HEK293T (cell line): ENCODE measurements around the gene MAPK6.
A peak's percentile ranks its signal among the peaks of the same experiment; 100 is the strongest.

Experiments
- CTCF ChIA-PET: fragments of 350-600 bp; formaldehyde crosslinking; extraction: SDS; loops from one replicate; lab custom pipeline; 2021; ENCODE audit warnings: antibody characterized with exemption, inconsistent platforms; lab: Yijun Ruan, JAX
- POLR2A ChIA-PET: fragments of 350-600 bp; formaldehyde crosslinking; extraction: SDS; loops from one replicate; lab custom pipeline; 2020; ENCODE audit warnings: antibody characterized with exemption, inconsistent platforms; lab: Yijun Ruan, JAX
- DNase-seq: peaks from one replicate; pipeline ENCODE4 v3.0.0; 2012; ENCODE audit warnings: mixed read lengths; ENCODE audit errors: extremely low spot score
- ARNT ChIP-seq: fragments of 450-650 bp; IDR thresholded peaks from 2 replicates; pipeline ENCODE4 v1.6.1; 2017; ENCODE audit warnings: mild to moderate bottlenecking
- BHLHE40 ChIP-seq: fragments of 450-650 bp; IDR thresholded peaks from 2 replicates; pipeline ENCODE4 v1.6.1; 2016; ENCODE audit warnings: mild to moderate bottlenecking, moderate library complexity, borderline replicate concordance
- CTBP1 ChIP-seq: fragments of 450-650 bp; IDR thresholded peaks from 2 replicates; pipeline ENCODE4 v1.6.1; 2016; ENCODE audit warnings: borderline replicate concordance
- ELF4 ChIP-seq: fragments of 450-650 bp; IDR thresholded peaks from 2 replicates; pipeline ENCODE4 v1.6.1; 2017; ENCODE audit warnings: antibody characterized with exemption
- FOXA1 ChIP-seq: fragments of 450-650 bp; IDR thresholded peaks from 2 replicates; pipeline ENCODE4 v1.6.1; 2016; ENCODE audit warnings: mild to moderate bottlenecking
- FOXK2 ChIP-seq: fragments of 450-650 bp; IDR thresholded peaks from 2 replicates; pipeline ENCODE4 v1.6.1; 2016; ENCODE audit warnings: mild to moderate bottlenecking
- FOXM1 ChIP-seq: fragments of 450-650 bp; IDR thresholded peaks from 2 replicates; pipeline ENCODE4 v1.6.1; 2017; ENCODE audit warnings: mild to moderate bottlenecking, borderline replicate concordance
- HDGF ChIP-seq: fragments of 450-650 bp; IDR thresholded peaks from 2 replicates; pipeline ENCODE4 v1.6.1; 2017; ENCODE audit warnings: antibody characterized with exemption, borderline replicate concordance
- L3MBTL2 ChIP-seq: fragments of 450-650 bp; conservative IDR thresholded peaks from 2 replicates; pipeline ENCODE4 v1.6.1; 2016; ENCODE audit warnings: mild to moderate bottlenecking
- LEF1 ChIP-seq: fragments of 450-650 bp; IDR thresholded peaks from 2 replicates; pipeline ENCODE4 v1.6.1; 2017; ENCODE audit warnings: mild to moderate bottlenecking, borderline replicate concordance
- NFRKB ChIP-seq: fragments of 450-650 bp; IDR thresholded peaks from 2 replicates; pipeline ENCODE4 v1.6.1; 2016; ENCODE audit warnings: mild to moderate bottlenecking, moderate library complexity
- PKNOX1 ChIP-seq: fragments of 450-650 bp; IDR thresholded peaks from 2 replicates; pipeline ENCODE4 v1.6.1; 2016
- SP1 ChIP-seq: fragments of 450-650 bp; IDR thresholded peaks from 2 replicates; pipeline ENCODE4 v1.6.1; 2017
- SUZ12 ChIP-seq: fragments of 450-650 bp; IDR thresholded peaks from 2 replicates; pipeline ENCODE4 v1.6.1; 2016; ENCODE audit warnings: mild to moderate bottlenecking
- TARDBP ChIP-seq: fragments of 450-650 bp; IDR thresholded peaks from 2 replicates; pipeline ENCODE4 v1.6.1; 2016
- ZNF384 ChIP-seq: fragments of 450-650 bp; IDR thresholded peaks from 2 replicates; pipeline ENCODE4 v1.6.1; 2016

Gene MAPK6

GRCh38 chr15:51973220-51973619 lies 45.8 kb upstream of the MAPK6 start:
- TF ChIP-seq BHLHE40 (no peak), L3MBTL2 (no peak), HDGF (no peak), PKNOX1 (no peak), FOXK2 (no peak), SUZ12 (no peak), ARNT (no peak), NFRKB (no peak), FOXA1 (no peak)
- ChIA-PET CTCF (interaction anchor here (0.8 kb wide), 1 partner anchor 67 kb away, joined by 4 read pairs; no protein-coding TSS in a partner anchor), POLR2A (no interaction called here)
- DNase-seq = no peak

GRCh38 chr15:51973775-51974174 lies 45.2 kb upstream of the MAPK6 start:
- TF ChIP-seq FOXK2 = no peak
- TF ChIP-seq PKNOX1 = no peak
- no peak for TF ChIP-seq ELF4
- TF ChIP-seq FOXM1 = no peak
- no peak for TF ChIP-seq BHLHE40
- no peak for TF ChIP-seq ARNT
- TF ChIP-seq NFRKB = no peak
- no peak for TF ChIP-seq SUZ12
- TF ChIP-seq SP1 = no peak
- TF ChIP-seq TARDBP = no peak
- no peak for TF ChIP-seq HDGF
- no peak for TF ChIP-seq LEF1
- TF ChIP-seq ZNF384 = no peak
- no peak for TF ChIP-seq FOXA1
- TF ChIP-seq L3MBTL2 = no peak
- ChIA-PET POLR2A (no interaction called here), CTCF (no interaction called here)
- no peak for DNase-seq

GRCh38 chr15:51982013-51982769 lies 36.8 kb upstream of the MAPK6 start:
- CTCF ChIA-PET = no interaction called here
- TF ChIP-seq FOXM1 = no peak
- TF ChIP-seq NFRKB = no peak
- TF ChIP-seq SP1 = no peak
- no peak for TF ChIP-seq ZNF384
- POLR2A ChIA-PET = interaction anchor here (1.8 kb wide), 1 partner anchor 10 kb away, joined by 18 read pairs; the partner anchor contains the start of gene LEO1
- peak; percentile 16 for DNase-seq

GRCh38 chr15:51982770-51983103 lies 36.3 kb upstream of the MAPK6 start:
- TF ChIP-seq LEF1 = no peak
- TF ChIP-seq BHLHE40 = no peak
- no peak for TF ChIP-seq CTBP1
- no peak for TF ChIP-seq FOXA1
- no peak for TF ChIP-seq FOXK2
- no peak for TF ChIP-seq SUZ12
- TF ChIP-seq NFRKB = no peak
- no peak for TF ChIP-seq ZNF384
- no peak for TF ChIP-seq L3MBTL2
- TF ChIP-seq ARNT = no peak
- no peak for TF ChIP-seq FOXM1
- no peak for DNase-seq
- ChIA-PET POLR2A (no interaction called here), CTCF (no interaction called here)

- CTCF ChIA-PET = no interaction called here
- no peak for DNase-seq
- TF ChIP-seq HDGF = no peak
- no peak for TF ChIP-seq ZNF384
- TF ChIP-seq NFRKB = no peak
- no peak for TF ChIP-seq FOXA1
- no peak for TF ChIP-seq TARDBP
- no peak for TF ChIP-seq ARNT
- TF ChIP-seq ELF4 = no peak
- TF ChIP-seq BHLHE40 = no peak
- no peak for TF ChIP-seq L3MBTL2
- no peak for TF ChIP-seq FOXK2
- TF ChIP-seq SUZ12 = no peak
- TF ChIP-seq LEF1 = no peak
- no peak for TF ChIP-seq PKNOX1
- TF ChIP-seq FOXM1 = no peak
- TF ChIP-seq CTBP1 = no peak
- TF ChIP-seq SP1 = no peak
- POLR2A ChIA-PET = no interaction called here
Observed at GRCh38 chr15:51991141-51991540, 27.9 kb upstream of the MAPK6 start.

GRCh38 chr15:51992953-51993352 lies 26.1 kb upstream of the MAPK6 start:
- ChIA-PET POLR2A (no interaction called here), CTCF (no interaction called here)
- no peak for DNase-seq
- no peak for TF ChIP-seq PKNOX1
- no peak for TF ChIP-seq L3MBTL2
- no peak for TF ChIP-seq HDGF
- TF ChIP-seq ARNT = no peak
- TF ChIP-seq NFRKB = no peak
- no peak for TF ChIP-seq SUZ12
- TF ChIP-seq SP1 = no peak
- no peak for TF ChIP-seq ZNF384
- TF ChIP-seq ELF4 = no peak
- no peak for TF ChIP-seq CTBP1
- no peak for TF ChIP-seq TARDBP
- no peak for TF ChIP-seq BHLHE40
- TF ChIP-seq FOXK2 = no peak
- no peak for TF ChIP-seq FOXM1
